Germinal center (tissue), 1 donor: ENCODE measurements around the gene JPH3.

Experiments
- DNase-seq: peaks from one replicate; pipeline ENCODE4 v3.0.0; 2012; ENCODE audit warnings: mixed read lengths, low spot score

The JPH3 gene

DNA sequence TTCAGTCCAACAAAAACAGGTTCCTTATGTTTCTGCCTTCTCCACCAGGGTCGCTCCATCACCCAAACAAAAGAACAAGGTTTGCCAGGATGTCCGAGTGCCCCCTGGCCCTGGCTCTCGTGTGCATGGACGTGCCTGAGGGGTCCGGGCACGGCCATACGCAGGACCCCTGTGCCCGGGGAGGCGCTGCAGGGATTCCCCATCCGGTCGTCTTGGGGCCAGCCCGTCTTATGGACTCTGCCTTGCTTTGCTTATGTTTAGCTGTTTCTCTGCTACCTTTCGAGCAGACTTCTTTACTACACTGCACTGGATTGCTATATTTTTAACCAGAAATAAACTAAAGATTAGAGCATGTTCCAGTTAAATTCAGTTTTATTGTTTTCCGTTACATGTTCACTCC lies 95.5 kb downstream of the JPH3 start:
- no peak for DNase-seq

DNA sequence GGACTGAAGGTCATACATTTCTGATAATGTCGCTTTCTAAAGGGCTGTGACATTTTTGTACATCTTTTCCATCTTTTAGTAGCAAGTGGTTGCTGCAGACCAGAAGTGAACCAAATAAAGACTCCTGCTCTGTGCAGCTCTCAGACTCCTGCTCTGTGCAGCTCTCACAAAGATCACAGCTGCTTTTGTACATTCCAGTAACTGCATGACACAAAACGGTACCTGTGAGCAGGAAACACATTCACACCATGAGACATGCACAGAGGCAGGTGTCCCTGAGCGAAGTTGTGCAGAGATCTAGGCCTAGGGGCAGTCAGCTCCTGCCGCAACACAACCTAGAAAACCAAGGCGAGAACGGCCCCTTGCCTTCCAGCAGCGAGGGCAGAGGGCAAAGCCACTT lies 95.9 kb downstream of the JPH3 start:
- peak; percentile 52 for DNase-seq

DNA sequence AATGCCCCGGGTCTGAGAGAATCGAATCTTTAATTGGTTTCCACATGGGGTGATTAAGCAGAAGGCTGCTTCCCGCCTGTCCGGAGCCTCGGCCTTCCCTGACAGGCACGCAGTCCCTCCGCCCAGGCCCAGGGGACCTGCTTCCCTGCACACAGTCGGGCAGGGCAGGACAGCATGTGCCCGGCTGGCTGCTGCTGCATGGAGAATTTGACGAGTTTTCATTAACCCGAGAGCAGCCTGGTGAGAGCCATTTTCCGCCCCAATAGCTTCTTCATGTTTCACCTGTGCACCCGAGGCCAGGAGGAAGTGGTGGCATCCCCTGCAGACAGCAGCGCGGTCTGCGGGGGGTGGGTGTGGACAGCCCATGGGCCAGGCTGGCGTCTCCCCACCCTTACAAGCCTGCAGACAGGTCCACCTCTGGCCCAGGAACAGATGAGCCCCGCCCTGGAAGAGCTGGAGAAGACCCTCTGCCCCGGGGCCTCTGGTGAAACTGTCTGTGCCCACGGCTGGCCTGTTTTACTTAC lies 96.4 kb downstream of the JPH3 start:
- peak; percentile 76 for DNase-seq

DNA sequence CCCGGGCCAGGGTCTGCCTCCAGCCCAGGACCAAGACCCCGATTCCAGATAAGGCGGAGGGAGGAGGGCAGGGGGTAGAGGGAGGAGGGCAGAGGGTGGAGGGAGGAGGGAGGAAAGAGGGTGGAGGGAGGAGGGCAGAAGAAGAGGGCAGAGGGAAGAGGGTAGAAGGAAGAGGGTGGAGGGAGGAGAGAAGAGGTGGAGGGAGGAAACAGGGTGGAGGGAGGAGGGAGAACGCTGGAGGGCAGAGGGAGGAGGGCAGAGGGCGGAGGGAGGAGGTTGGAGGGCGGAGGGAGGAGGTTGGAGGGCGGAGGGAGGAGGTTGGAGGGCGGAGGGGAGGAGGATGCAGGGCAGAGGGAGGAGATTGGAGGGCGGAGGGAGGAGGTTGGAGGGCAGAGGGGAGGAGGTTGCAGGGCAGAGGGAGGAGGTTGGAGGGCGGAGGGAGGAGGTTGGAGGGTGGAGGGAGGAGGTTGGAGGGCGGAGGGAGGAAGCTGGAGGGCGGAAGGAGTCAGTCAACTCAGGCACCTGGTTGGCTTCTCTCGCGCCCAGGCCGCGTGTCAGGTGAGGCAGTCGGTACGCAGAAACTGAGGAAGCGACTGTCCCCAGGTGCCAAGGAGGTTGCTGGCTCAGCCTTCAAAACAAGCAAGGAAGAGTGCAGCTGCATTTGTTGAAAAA lies 98.2 kb downstream of the JPH3 start:
- DNase-seq: peak; percentile 76

DNA sequence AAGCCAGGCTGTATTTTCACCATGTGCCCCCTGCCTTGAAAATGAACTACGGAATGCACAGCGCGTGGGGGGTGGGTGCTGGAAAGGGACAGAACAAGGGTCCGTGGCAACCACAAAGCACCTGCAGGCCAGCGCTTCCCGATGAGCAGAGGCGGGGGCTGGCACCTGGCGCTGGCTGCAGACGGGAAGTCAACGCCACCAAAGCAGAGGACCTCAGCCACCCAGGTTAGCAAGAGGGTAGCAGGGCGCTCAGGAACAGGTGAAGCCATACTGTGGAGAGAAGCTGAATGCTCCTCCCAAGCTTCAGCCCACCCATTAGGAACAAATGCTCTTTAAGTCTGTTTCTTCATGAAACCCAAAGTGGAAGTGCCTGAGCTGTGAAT lies 98.8 kb downstream of the JPH3 start:
- peak; percentile 77 for DNase-seq

DNA sequence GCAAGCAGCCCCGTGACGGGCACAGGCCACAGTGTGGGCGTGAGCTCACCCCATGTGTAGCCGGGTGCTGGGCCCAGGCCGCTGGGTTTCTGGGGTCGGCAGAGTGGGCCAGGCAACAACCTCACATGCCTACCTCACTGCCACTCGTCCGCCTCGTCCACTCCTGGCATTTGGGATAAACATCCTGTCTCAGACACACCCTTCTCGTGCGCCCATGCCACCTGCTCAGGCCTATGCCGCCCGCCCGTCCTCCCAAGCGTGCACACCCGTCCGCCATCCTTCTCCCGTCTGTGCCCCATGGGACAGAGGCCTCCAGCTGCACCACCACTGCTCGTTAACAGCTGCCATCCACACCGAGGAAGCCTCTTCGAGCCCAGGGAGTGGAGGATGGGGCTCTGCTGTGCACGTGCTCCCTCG lies 99.2 kb downstream of the JPH3 start:
- DNase-seq: peak; percentile 92

DNA sequence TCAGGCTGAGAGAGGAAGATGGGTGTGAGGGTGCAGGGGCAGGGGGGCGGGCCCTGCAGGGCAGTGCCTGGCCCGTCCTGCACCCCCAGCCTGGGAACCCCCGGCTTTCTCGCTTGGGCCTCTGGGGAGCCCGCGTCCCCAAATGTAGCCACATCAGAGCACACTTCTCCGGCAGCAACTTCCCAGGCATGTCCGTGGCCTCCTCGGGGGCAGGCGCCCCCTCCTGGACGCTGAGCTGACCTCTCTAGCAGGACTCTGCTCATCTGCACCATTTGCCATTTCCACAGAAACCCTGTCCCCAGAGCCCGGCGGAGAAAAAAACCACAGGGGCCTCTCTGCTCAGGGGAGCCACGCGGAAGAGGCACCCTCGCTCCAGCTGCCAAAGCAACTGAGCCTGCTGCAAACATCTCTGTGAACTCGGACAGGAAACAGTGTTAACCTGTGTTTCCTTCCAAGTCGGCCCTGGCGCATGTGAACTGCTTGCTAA lies 100.1 kb downstream of the JPH3 start:
- peak; percentile 84 for DNase-seq

DNA sequence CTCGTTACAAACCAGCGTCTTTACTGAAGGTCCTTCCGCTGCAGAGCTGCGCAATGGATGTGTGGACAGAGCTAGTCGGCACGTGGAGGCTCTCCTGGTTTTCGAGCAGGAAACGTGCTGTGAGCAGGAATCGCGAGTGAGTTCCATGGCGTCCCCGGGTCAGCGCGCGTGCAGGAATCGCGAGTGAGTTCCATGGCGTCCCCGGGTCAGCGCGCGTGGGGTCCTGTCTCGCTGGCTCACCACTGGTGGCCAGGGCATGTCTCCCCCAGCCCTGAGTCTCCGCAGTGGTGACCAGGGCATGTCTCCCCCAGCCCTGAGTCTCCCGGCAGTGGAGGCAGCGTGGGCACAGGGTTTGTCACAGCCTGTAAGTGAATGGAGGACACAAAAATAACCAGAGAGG lies 100.8 kb downstream of the JPH3 start:
- DNase-seq: no peak

DNA sequence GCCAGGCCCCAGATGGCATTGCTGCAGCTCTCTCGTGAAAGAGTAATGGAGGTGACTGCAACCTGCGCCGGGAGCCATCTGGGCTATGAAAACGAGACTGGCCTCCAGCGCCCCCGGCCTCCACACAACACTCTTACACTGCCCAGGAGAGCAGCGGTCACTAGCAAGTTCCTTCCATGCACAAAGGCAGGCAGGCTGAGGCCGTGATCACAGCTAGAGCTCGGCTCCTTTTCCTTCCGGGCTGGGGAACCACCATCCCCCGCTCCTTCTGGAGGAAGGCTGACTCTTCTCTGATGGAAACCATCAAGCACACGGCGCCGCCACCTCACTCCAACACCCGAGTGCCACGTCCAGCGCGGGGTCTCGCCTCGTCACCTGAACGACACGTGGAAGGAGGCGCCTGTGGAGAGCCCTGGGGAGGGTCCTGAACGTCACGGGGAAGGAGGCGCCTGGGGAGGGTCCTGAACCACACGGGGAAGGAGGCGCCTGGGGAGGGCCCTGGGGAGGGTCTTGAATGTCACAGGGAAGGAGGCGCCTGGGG lies 101.6 kb downstream of the JPH3 start:
- DNase-seq: no peak

DNA sequence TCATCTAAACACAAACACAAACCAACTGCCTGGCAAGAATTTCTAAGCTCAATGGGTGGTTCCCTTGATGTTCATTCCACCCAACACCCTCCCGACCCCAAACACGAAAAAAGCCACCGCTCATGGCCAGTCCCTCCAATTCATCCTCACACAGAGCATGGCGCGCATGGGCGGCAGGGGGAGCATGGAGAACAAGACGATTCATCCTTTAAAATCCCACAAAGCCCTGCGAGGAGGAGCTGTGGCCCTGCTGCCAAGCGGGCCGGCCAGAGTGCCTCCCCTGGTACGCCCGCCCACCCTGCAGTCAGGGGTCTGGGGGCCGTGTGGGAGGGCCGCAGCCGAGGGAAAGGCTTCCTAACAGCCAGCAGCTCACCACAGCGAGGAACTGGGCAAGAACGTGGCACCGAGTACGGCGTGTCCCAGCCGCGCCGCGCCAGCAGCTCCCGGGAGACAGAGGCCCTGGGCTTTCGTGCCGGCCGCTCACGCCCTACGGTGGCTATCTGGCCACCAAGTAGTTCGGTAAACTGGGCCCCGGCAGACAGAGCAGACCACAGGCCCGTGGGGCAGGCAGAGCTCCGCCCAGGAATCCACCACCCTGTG lies 102.5 kb downstream of the JPH3 start:
- no peak for DNase-seq

DNA sequence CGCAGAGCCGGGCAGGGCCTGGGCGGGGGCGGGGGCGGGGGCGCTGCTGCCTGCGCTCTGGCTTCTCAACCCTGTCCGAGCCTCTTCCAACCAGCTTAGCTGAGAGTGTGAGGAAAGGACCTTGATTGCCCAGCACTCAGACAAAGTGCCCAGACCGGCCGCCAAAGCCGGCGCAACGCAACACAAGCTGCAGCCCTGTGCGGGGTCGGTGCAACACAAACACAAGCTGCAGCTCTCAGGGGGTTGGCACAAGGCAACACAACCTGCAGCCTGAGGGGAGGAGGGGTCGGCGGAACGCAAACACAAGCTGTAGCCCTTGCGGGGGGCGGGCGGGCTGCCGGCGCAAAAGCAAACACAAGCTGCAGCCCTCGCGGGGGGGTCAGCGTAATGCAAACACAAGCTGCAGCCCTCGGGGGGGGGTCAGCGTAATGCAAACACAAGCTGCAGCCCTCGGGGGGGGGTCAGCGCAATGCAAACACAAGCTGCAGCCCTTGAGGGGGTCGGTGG lies 103.5 kb downstream of the JPH3 start:
- DNase-seq: no peak

DNA sequence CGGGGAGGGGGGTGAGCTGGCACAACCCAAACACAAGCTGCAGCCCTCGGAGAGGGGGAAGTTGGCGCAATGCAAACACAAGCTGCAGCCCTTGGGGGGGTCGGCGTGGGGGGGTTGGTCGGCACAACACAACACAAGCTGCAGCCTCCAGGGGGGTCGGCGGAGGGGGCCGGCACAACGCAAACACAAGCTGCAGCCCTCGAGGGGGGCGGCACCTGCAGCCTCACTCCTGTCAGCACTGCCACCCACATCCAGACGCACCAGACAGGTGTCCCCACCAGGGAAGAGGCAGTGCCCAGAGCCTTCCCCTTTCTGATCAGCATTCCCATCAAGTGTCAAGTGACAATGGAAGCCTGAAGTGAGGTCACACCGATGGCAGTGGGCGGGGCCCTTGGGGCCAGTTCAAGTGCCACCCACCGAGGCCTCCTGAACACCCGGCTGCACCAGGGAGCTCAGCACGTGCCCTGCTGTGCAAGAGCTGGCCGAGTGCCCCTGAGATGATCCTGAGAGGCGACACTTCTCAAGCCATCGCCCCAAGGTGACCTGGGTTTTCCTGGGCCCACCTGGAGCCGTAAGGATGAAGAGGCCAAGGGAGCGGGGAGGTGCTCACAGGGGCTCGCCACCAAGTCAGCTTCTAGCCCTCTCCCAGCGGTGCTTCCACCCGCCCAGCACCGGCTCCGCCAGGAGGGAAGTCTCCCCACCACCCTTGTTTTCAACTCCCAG lies 104.1 kb downstream of the JPH3 start:
- no peak for DNase-seq

DNA sequence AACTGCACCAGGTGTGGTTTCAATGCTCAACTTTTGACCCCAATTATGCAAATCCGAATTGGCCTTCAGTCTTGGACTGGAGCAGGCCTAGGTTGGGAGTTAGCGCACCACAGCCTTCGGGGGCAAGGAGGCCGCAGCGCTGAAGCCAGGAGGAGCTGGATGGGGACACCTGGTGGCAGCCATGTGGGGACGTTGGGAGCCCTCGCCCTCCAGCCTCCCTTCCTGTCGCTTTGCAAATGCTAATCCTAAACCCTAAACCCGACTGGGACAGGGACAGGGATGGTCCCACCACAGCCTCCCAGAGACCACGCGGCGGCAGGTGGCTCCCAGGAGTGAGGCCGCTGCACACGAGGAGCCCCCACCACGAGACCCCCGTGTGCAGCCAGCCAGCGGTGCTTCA lies 104.8 kb downstream of the JPH3 start:
- no peak for DNase-seq

DNA sequence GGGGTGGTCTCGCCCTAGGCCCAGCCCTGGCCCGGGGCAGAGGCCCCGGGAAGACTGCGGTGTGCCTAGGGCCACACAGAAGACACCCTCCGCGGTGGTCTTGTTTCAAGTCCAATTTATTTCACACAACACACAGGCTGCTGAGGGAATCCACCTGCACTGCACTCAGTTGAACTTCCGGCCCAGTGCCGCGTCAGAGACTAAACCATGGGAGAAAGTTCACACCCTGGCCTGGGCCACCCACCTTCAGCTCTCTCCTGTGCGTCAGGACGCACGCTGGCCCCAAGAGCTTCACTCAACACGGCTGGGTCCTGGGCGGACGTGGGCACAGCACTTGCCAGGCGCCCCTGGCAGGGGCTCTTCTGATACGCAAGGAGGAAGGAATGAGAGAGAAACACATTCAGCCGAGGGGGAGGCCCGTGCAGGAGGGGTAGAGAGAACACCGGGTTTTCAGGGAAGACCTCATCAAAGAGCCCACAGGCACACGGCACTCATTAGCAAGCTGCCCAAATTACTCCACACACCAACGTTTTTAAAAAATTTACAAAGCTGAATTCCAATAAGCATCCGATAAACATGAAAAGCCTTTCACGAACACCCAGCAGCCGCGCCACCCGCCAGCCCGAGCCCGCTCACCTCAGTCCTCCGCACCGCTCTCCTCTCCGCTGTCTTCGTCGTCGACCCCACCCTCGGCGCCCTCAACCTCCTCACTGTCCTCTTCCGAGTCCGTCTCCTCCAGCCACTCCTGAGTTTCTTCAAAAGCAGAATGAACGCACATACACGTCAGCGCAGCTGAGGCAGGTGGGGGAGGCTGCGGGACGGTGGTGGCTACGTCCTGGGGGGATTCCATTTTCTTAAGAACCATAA lies 105.6 kb downstream of the JPH3 start:
- no peak for DNase-seq

DNA sequence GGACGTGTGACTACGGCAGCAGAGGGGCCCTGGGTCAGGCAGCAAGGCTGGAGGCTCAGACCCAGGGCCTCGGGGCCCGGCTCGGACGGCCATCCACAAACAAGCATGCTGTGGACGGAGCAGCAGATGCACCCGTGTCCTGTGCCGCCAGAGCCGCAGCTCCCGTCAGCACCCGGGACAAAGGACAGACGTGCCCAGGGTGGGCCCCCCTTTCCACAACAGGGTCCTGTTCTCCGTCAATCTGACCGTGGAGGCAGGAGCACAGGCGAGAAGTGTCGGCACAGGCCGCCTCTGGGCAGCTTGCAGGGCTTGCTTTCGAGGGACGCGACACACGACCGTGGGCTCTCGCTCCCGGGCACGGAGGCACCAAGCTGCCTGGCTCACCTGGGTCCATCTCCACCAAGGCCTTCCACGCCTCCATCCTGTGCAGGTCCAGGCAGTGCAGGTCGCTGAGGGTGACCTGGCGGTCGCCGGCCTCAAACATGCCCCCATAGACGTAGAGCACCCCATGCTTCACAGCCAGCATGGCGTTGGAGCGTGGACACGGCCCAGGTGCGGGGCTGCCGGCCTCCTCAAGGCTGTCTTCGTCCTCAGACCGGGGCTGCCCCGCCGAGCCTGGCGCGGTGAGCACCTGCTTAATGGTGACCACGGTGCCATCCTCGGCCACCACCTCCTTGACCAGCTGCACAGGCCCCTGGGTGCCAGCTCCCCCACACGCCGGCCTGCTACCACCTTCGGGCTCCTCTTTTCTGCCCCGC lies 106.8 kb downstream of the JPH3 start:
- no peak for DNase-seq

DNA sequence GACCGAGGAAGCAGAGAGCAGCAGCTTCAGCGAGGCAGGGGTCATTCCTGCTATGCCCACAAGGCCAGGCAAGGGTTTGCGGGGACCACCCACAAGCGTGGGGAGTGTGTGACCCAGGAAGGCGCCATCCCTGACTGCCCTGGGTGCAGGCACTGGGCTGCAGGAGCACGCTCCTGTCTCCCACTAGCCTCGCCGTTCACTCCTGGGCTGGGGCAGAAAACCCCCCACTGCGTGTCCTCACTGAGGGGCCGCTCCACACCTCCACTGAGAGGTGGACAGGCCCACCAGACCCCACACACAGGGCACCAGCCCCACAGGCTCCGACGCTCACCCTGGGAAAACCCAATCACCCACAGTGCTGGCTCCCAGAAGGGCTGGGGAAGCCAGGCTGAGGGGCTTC lies 107.4 kb downstream of the JPH3 start:
- no peak for DNase-seq

DNA sequence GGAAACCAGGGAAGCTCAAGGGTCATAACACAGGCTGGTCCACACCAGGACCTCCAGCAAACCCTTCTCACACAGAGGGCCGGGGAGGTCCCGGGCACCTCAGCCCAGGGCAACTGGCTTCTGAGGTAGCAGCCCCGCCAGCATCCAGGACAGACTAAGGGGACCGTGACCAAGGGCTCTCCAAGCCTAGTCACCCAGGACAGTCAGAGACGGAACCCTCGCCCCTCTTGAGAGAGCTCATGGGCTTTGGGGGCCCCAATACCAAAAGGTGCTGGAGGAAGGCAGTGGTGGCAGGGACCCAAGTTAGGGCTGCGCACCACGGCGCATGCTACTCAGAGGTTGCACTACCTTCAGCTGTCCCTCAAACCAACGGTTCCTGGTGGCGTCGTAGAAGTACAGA lies 108.6 kb downstream of the JPH3 start:
- no peak for DNase-seq

DNA sequence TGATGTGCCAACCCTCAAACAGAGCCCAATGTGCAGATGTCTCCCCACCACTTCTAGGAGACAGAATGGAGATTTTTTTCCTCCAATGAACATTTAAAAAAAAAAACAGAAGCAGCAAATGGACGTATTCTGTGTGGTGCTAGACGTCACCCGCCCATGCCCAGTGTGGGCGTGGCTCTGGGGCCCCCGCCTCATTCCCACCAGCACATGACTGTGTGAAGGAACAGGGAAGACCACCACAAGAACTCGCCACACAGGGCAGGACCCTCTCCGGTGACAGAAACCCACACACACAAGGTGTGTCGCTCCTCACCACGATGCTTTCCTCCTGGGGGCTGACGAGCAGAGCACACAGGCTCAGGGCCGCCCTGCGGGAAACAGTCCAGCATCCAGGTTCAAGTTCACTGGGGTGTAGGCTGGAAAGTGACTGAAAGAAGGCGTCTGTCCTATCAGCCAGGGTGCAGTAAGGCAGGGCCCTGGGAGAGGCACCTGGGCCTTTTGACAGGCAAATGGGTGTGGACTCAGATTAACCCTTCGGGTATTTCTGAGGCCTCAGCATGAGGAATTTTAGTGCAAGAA lies 110.0 kb downstream of the JPH3 start:
- no peak for DNase-seq

DNA sequence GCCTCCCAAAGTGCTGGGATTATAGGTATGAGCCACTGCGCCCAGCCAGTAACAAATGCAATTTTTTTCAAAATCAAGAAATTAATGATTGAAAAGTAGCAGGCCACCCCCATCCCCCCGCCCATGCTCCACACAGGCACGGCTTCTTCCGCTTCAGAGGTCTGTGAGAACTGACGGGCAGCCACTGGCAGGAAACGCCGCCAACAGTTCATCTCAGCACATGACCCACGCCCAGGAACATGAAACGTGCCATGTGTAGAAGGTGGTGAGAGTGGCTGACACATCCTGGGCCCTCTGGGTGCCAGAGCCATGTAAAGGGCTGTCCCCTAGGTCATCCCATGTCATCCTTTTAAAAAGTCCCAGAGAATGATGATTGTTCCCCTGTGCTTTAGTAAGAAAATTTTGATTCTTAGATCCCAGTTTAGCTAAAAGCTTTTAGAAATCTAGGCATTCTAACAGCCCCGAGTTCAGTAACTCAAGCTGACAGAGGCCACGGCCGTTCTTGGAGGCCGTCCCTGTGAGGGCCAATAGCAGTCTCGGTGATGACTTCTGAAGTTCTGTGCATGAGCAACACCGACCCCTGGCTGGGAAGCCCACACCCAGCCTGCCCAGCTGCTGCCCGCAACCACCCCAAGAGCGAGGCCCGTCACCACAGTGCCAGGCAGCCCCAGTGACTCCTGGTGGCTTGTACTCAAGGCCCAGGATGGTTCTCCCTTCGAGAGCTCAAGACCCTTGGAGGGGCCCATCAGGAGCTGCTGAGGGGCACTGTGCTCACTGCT lies 111.3 kb downstream of the JPH3 start:
- DNase-seq: peak; percentile 38

DNA sequence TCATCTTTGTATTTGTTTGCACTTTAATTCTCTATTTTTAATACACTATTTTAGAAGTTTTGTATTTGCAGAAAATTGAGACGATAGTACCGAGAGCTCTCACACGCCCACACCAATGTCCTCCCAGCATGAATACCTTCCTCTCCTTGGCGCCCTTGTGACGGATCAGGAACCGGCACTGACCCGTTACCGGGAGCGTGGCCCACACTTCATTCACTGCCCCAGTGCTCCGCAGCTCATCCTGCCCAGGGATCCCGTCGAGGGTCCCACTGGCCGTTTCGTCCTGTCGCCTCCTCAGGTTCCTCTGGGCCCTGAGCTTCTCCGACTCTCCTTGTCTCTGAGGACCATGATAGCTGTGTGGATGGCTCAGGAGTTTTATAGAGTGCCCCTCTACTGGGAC lies 112.9 kb downstream of the JPH3 start:
- no peak for DNase-seq
